GM19351 (cell line): Measurements from ENCODE around the gene LYVE1.
A peak's percentile ranks its signal among the peaks of the same experiment; 100 is the strongest.
"Not testable (repeated sequence)": the region's sequence is repeated elsewhere in the genome, so short reads cannot be mapped to it uniquely, and the experiment has no call there.

ENCODE experiments used
- ATAC-seq: cut with Tn5 transposase; IDR thresholded peaks from one replicate; pipeline ENCODE4 v1.9.1; 2021; ENCODE audit warnings: mild to moderate bottlenecking, moderate library complexity; ENCODE audit not compliant: unreplicated experiment

Gene LYVE1, protein sequence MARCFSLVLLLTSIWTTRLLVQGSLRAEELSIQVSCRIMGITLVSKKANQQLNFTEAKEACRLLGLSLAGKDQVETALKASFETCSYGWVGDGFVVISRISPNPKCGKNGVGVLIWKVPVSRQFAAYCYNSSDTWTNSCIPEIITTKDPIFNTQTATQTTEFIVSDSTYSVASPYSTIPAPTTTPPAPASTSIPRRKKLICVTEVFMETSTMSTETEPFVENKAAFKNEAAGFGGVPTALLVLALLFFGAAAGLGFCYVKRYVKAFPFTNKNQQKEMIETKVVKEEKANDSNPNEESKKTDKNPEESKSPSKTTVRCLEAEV

DNA sequence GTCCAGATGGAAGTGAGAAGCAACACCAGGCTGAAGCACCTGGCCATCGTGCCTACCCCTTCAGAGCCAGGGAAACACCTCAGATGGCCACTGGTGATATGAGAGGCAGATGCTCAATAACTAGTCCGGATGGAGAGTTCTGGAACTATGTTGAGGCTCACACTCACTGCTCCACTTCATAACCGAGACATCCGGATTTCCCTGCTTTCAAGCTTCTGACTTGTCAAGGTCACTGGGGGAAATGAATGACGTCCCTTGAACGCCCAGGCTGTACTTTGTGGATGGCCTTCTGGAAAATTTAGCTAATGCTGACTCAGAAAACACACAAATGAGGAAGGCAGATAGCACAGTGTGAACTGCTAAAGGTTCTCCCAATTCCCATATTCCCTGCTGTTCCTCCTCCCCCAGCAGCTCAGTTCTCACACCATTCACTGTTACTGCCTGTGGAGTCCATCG is at the start of gene LYVE1:
LYVE1 (minus strand) TSS at position 180 of the 456 bp plus-strand sequence; CDS start at position 47, 133 bp downstream.
- no peak for ATAC-seq

DNA sequence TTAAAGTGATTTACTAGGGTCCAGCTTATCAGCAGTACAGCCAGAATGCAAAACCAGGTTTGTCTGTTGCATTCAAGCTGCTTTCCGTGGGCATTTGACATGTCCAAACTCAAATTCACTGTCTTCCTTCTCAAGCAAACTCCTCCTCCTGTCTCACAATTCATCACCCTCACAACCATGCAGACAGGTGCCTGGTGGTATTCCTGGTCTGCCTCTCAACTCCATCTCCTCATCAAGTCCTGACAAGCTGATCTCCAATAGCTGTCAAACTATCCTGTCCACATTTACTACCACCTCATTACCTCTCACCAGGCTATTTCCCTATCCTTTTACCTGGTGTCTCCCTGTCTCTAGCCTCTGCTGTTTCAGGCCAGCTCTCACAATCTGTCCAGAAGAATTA is 49.1 kb upstream of the LYVE1 start:
- no peak for ATAC-seq

DNA sequence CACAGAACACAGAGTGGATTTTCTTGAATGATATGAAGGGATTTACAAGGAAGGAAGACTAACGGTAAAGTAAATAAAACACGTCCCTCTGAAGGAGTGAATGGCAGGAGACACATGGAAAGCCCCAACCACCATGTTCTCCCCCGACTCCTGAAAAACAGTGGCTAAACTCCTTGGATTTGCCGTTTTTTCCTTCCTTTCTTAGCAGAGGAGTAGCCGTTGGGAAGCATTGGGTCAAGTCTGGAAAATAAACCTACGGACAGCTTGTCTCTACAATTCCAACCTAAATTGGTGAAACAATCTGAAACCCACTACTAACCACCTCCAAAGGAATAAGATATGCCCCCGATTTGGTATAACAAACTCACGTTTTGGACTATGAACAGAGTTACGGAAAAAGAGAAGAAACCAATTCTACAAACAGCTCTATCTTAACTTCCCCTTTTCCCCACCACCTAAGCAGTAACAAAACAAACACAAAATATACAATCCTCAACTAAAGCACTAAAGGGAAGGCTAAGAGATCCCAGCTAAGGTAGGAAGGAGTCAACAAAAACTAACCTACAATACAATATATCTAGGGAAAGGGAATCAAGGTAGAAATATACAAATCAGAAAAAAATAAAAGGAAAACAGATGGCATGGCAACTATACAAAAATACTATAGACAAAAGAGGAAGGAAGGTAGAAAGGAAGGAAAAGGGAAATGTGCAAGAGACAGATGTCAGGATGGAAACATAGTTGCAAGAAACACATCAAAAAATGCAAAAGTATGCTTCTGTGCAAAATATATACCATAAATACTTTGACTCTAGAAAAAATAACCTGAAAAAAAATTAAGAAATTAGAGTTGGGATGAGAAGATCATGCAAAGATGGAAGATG is 43.8 kb upstream of the LYVE1 start:
- no peak for ATAC-seq

DNA sequence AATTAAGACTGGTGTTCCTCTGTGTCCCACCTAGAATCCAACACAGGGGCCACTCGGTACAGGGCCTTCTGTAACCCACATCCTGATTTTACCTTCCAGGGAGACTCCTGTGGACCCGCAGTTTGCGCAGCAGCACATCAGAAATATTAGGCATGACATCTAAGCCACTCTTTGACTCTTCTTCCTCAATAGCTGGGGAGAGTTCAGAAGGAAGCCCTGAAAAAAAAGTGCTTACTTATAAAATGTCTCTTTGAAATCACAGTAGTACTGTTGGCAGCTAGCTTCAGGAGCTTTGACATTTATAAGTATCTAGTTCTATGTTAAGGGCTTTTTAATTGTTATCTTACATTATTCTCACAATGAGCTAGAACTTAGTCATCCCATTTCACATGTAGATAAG is 41.2 kb upstream of the LYVE1 start:
- ATAC-seq: no peak

DNA sequence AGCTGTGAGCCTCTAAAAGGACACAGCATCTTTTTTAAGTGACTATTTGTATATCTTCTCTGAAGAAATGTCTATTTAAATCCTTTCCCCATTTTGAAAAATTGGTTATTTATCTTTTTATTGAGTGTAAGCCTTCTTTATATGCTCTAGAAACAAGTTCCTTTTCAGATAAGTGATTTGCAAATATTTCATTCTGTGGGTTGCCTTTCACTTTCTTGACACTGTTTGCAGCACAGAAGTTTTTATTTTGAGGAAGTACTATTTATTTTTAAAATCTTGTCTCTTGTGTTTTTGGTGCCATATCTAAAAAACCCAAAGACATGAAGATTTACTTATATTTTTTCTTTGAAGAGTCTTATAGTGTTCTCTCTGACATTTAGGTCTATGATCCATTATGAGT is 40.1 kb upstream of the LYVE1 start:
- no peak for ATAC-seq

DNA sequence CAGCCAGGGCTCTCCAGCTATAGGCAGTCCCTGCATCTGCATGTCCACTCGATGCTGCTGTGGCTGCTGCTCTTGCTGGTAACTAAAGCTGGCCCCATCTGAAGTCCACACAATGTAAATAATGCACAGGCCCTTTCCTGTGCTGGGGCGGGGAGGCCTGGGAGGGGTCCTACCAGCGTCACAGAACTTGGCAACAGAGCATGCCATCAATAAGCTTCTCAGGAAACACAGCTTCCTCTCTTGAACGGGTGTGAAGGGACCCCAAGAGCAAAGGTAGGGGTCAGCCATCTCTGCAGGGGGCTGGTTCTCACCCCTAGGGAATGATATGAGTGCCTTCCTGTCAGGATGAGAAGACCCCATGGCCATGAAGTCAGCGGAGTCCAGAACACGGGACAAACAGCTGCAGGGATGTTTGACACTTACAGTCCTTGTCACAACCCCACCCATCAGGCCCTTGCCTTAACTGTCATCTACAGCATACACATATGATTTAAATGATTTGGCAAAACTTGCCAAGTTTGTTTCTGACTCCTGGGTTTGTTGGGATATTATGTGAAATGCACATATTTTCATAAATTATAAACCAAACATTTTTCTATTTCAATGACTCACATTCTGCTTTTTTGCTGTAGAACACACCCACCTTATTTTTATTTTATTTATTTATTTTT is 39.1 kb upstream of the LYVE1 start:
- ATAC-seq: no peak

DNA sequence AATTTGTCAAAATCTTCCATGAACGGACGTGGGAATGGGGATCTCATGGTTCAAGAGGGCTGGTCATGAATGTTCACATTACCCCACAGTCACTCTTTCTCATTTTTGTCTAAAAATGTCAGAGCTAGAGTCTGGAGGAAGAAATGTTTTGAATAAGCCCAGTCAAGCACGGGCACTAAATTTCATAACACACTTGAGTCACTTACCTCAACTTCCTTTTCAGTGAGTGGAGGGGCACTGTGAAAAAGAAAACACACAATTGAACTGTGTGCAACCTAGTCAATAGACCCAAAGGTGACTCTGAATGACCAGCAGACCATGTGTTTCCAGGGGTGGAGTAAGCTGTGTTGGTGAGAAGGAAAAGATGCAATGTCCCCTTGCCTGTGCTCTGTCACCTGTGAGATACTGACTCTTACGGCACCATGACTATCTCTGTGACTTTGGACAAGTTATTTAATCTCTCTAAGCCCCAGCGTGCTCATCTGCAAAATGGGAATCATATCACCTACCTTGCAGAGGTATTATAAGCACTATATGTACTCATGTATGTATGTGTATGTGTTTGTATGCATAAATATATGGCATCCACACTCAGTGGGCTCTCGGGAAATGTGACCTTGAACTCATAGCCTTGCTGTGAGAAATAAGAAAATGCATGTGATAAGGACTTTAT is 38.2 kb upstream of the LYVE1 start:
- ATAC-seq: peak; percentile 81

DNA sequence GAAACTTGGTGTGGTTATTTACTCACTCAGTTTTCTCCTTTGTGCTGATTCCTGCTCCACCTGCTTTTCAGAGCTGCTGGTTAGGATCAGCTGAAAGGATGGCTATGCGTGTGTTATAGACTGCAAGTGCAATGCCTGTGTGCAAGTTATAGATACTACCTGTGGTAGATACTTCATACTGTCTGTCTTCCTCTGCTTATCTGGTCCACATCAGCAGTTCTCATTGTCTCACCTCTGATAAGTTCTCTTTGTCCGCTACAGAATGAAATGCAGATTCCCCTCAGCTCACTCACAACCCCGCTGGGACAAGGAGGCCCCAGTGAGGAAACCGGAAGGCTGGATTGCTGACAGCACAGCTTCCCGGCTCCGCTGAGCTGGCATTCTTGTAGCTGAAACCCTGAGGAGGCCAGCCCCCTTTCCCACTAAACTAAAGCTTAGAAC is 37.5 kb upstream of the LYVE1 start:
- no peak for ATAC-seq

DNA sequence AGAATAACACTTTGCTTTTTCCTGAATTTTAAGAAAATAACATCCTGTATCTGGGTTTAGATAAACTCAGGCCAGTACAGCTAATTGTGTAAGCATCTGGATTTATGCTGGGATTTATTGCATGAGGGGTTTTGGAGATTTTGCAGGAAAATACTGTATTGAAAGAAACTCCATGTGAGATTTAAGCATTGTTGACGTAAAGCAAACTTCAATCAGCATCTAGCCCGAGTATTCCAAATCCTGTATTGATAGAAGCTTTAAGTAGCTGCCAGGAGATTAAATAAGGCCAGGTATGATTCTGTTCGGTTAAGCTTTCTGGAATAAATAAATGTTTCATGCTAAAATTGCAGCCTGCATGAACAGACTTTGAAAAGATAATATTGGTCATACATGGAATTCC is 36.3 kb upstream of the LYVE1 start:
- ATAC-seq: no peak

DNA sequence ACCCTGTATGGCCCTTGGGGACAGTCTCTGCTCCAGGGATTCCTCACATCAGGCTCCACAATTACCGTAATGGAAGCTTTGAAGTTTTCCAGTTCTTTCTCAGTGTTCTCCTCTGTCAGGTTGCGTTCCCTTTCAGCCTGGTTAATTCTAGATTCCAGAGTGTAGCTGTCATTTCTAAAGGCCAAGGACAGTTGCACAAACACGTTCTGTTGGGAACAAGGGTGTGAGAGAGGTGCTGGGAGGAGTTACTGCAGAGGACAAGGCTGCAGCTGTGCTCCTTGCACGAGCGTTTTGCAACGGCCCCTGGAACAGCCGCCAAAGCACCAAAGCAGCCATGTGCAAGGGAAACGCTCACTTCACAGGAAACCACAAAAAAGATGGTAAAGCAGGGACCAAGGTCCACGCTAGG is 35.9 kb upstream of the LYVE1 start:
- no peak for ATAC-seq

DNA sequence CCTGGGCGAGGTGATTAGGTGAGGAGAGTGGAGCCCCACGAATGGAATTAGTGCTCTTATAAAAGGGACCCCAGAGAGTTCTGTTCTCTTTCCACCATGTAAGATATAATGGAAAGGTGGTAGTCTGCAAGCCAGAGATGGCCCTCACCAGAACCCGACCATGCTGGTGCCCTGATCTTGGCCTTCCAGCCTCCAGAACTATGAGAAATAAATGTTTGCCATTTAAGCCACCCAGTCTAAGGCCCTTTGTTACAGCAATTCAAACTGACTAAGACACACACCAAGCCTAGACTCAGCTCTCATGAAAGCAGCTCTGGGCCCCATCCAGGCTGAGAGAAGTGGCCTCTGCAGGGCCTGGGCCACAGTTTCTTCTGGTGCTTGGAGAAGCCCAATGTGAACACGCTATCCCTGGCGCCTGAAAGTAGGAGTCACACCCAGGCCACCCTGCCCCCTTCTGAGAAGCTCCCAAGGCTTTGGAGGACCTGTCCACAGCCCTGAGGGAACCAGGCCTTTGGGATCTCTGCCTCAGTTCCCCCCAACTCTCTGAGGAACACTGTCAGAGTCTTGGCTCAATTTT is 35.3 kb upstream of the LYVE1 start:
- no peak for ATAC-seq

DNA sequence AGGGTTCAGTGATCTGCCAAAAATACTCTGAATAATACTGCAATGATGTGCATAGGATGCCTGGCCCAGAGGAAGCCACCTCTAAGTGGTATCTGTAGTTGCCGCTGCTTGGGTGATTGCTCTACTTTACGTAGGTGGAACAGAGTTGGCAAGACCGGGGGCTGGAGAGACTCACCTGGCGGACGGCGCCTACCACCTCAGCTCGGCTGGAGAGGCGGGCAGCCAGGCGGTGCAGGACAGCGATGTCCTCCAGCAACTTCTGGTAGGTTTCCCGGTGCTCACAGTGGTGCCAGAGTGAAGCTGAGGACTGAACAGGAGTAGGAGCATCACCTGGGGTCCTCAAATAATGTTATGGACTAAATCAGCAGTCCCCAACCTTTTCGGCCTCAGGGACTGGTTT is 34.5 kb upstream of the LYVE1 start:
- no peak for ATAC-seq

DNA sequence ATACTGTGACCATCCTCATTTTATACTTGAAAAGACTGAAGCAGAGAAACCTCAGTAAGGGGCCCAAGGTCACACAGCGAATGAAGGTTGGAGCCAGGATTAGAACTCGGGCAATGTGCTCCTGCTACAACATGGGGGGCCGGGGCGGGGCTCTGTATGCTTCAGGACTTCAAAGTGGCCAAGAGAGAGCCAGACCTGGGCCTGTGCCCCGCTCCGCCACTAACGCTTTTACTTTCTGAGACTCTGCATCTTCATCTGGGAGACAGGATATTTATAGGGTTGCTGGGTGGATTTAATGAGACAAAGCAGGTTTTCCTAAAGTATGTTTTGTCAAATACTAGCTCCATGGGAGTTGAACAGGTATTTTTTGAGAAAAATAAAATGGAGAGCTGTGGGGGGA is 33.9 kb upstream of the LYVE1 start:
- ATAC-seq: no peak

DNA sequence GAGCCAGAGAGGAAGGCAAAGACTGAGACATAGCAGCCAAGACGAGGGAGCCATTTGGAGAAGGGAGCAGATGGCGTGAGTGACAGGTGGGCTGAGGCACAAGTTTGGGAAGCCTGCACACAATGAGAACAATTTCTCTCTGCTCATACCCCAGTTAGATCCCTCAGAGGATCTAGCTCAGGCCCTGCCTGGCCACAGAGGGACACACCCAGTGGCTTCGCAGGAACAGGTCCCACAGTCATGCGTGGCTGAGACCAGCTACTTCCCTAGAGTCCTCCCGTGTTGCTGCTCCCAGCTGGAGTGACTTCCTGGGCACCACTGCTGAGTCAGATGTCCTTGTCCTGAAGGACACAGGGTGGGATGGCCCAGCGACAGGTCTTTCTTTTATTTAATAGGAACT is 33.4 kb upstream of the LYVE1 start:
- ATAC-seq: no peak

DNA sequence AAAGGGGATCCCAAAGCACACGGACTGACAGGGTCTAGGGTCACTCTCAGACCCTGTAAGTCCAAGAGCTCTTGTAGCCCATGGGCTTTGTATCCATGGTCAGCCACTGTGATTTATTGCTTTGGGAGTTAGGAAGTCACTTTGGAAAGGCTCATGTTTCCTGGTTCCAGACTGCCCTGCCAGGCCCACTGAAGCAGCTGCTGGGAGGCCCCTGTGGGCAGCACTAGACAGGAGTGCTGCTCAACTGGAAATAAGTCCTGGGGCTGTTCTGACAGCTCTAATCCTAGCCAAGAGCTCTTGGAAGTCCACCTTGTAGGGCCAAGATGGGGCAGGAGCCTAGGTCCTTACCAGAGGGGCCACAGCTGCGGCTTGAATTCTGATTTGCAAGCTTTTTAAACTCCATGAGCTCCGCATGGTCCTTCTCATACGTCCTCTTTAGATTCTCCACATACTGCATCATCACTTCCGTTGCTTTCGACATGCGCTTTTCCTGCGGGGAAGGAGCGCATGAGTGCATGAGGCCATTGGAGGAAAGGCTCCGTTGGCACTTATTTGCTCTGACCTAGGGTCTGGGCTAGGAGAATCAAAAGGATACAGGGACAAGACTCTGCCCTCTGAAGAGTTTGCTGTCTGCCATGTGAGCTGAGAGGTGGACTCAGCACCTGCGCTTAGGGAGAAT is 32.2 kb upstream of the LYVE1 start:
- ATAC-seq: no peak

DNA sequence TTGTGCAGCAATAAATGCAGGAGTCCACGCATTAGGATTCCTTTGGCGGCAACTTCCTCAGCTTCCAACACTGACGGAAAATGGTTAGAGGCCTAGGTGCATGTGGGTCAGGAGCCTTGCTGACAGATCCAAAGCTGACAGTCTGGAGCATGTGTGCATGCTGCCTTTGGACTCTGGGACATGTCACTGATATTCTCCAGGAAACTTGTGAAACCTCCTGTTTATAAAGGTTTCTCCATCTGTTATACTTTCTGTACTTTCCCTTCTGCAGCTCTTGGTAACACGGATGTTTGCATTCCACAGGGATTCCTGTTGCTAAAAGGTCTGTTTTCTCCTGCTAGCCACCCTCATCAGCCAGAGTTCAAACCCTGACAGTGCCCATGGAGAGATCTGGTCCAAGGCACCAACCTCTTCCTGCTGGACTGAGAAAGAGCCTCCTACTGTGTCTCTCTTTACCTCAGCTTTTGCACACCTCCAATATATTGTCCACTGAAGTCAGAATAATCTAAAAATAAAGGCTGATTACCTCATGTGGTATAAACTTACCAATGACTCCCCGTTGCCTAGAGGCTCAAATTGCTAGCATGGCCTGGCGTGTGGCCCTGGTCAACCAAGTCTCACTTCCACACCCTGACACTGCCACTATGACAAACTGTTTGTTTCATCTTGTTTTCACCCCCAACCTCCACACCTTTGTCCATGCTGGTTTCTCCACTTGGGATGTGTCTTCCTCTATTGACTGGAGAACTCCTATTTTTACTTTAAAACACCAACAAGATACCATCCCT is 31.1 kb upstream of the LYVE1 start:
- no peak for ATAC-seq

DNA sequence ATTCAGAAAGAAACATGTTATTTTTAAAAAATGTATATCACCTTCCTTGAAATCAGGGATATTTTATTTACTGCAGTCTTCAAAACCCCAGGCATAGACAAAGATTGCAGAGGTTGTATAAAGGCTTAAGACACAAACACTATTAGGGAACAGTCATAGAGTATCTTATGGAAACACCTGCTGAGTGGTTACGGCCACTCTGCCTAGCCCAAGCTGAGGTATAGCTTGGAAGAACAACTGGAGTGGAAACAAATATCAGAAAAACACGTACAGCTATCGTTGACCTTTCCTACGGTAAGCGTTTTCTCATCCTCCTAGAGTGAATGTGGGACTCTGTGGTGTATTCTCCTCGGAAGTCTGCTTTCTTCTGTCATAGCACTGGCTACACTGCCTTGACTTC is 30.4 kb upstream of the LYVE1 start:
- ATAC-seq: no peak

DNA sequence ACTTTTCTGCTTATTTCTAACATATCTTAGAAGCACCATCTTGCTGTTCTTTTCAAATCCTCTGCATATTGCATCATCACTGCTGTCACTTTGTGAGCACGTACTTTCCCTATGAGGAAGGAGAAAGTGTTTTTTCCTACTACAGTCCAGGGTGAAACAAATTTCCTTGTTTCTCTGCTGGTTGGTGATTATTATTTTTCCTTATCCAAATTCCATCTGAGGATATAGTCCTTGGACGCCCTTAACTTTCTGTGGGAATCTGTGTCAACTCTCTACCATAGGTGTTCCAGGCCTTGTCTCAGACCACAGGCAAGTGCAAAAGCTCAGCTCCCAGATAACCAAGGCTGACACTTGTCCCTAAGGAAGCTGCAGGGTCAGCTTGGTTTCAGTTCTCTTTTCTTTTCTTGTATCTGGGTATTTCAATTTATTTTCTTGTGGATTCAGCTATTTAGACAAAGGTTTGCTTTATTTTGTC is 29.4 kb upstream of the LYVE1 start:
- no peak for ATAC-seq

DNA sequence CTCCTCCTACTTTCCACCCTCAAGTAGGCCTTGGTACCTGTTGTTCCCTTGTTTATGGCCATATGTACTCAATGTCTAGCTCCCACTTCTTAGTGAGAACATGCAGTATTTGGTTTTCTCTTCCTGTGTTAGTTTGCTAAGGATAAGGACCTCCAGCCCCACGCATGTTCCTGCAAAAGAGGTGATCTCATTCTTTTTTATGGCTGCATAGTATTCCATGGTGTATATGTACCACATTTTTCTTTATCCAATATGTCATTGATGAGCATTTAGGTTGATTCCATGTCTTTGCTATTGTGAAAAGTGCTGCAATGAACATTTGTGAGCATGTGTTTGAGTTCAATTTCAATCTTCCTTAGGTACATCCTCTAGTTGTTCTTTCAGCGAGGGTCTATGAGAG is 27.4 kb upstream of the LYVE1 start:
- ATAC-seq: not testable (repeated sequence)
